ENCODE measurements around the gene DSCAML1. TPM values are rescaled to one million over a fixed set of nuclear protein-coding genes. Genes with fewer than 3 reads are reported as not detected.

The DSCAML1 gene
- total RNA-seq, 1 donor from 2014 or later: 4.0 TPM

DNA sequence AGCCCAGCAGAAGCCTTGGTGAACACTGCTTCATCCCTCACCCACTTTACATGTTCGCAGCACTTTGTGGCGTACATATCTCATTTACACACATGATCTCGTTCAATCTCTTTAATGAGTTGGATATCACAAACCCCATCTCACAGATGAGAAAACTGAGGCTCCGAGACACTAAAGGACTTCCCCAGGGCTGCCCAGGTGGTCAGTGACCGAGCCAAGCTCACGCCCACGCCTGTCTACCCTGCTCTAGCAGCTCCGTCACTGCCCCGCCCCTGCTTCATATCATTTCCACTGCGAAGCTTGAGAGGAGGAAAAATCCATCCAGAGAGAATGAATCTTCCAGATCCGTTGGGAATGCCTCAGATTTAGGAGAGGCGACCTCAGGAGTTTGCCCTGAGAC, 11.8 kb upstream of the DSCAML1 start:
- DNase-seq (ENCODE audit: low read depth): no peak
- no peak overlapping the region for H3K4me3 ChIP-seq (ENCODE audit: low read depth, low read length)
- TF ChIP-seq CTCF (conservative IDR thresholded peaks at IDR 0.05; ENCODE audit: low read depth, low read length): no peak

DNA sequence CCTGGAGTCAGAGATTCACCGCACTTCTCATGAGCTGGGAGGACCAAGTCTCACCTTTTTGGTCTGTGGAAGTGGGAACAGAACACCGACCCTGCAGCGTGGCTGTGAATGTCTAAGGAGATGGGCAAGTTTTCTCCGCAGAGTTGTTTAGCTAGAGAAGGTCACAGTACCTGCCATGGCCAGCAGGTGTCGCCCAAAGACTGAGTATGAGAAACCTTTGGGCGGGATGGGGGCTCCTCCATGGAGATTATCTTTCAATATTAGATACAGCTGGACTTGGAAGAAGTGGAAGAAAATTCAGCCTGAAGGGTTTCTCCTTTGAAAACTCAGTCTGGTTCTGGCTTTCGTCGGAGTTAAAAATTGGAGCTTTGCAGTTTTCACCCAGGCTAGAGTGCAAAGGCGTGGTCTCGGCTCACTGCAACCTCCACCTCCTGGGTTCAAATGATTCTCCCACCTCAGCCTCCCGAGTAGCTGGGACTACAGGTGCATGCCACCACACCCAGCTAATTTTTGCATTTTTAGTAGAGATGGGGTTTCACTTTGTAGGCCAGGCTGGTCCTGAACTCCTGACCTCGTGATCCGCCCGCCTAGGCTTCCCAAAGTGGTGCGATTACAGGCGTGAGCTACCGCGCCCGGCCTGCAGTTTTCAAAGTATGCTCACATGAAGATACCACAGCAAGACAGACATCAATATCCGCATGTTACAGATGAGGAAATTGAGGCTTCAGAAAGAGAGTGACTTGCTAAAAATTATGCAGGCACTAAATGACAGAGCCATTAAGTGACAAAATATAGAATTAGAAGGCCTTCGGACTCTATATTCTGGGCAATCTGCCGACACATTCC, 10.7 kb upstream of the DSCAML1 start:
- no peak for DNase-seq (ENCODE audit: low read depth)
- H3K4me3 ChIP-seq (ENCODE audit: low read depth, low read length): no peak overlapping the region
- peak; percentile 85 for TF ChIP-seq CTCF (conservative IDR thresholded peaks at IDR 0.05; ENCODE audit: low read depth, low read length)

DNA sequence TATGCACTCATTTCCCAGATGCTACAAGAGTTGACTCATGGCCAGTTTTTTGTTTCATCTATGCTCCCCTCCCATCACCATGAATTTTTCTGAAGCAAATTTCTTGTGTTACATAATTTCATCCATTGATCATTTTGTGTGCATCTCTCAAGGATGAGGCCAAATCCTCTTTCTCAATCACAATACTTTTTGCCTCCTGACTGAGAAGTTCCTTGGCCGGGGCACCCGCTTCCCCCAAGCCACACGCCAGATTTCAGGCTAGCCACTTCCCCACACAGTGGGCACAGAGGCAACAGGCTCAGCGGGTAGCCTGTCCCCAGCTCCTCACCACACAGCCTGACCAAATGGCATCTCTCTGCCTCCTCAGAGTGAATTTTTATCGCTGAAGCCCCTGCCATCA, 9.8 kb upstream of the DSCAML1 start:
- no peak for TF ChIP-seq CTCF (conservative IDR thresholded peaks at IDR 0.05; ENCODE audit: low read depth, low read length)

GRCh38 chr11:117805045-117805444, 8.0 kb upstream of the DSCAML1 start:
- TF ChIP-seq CTCF (conservative IDR thresholded peaks at IDR 0.05; ENCODE audit: low read depth, low read length): no peak
- no peak overlapping the region for H3K4me3 ChIP-seq (ENCODE audit: low read depth, low read length)
- DNase-seq (ENCODE audit: low read depth): no peak

More for the DNA sequence above, 9.8 kb upstream of the DSCAML1 start:
- no peak for DNase-seq (ENCODE audit: low read depth)
- H3K4me3 ChIP-seq (ENCODE audit: low read depth, low read length): no peak overlapping the region

GRCh38 chr11:117803896-117804295, 6.9 kb upstream of the DSCAML1 start:
- DNase-seq (ENCODE audit: low read depth): no peak
- H3K4me3 ChIP-seq (ENCODE audit: low read depth, low read length): no peak overlapping the region
- TF ChIP-seq CTCF (conservative IDR thresholded peaks at IDR 0.05; ENCODE audit: low read depth, low read length): no peak

DNA sequence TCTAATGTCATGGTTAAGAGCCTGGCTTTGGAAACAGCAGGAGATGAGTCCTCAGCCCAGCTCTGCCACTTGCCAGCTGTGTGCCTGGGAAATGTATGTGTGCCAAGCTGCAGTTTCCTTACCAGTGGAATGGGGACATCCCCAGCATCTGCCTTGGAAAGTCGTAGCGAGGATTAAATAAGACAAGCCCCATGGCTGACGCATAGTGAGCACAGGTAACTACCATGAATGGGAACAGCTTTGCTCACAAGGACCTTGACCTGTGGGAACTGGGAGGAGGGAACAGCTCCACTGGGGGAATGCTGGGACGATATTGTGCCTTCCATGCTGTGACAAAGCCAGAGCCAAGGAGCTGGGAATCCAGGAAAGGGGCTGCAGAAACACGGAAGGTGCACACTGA, 2.6 kb upstream of the DSCAML1 start:
- TF ChIP-seq CTCF (conservative IDR thresholded peaks at IDR 0.05; ENCODE audit: low read depth, low read length): no peak

GRCh38 chr11:117796456-117796871, 552 bp downstream of the DSCAML1 start:
- no peak for TF ChIP-seq CTCF (conservative IDR thresholded peaks at IDR 0.05; ENCODE audit: low read depth, low read length)
- peak overlapping the region; percentile 55 for H3K4me3 ChIP-seq (ENCODE audit: low read depth, low read length)
- no peak for DNase-seq (ENCODE audit: low read depth)

More for the DNA sequence above, 2.6 kb upstream of the DSCAML1 start:
- no peak for DNase-seq (ENCODE audit: low read depth)
- H3K4me3 ChIP-seq (ENCODE audit: low read depth, low read length): no peak overlapping the region
